Panc1 (cell line): ENCODE data around the gene RFX1. TPM values are rescaled to one million over a fixed set of nuclear protein-coding genes. Genes with fewer than 3 reads are reported as not detected.
"Not testable (repeated sequence)": the region's sequence is repeated elsewhere in the genome, so short reads cannot be mapped to it uniquely, and the experiment has no call there.

ENCODE experiments used
- ATAC-seq: fragments of 200-7000 bp; cut with Tn5 transposase; 2 replicates; pipeline ENCODE4 v1.9.1; 2020; ENCODE audit warnings: mild to moderate bottlenecking, moderate library complexity
- BruUV-seq: library from RNA; stranded (reverse); fragments of 400-500 nt; replicated peaks from 2 replicates; lab custom pipeline; 2021; lab: Mats Ljungman, UMichigan
- CTCF ChIA-PET: fragments of 300-600 bp; sonication (Branson Sonifier 250); formaldehyde crosslinking; loops from one replicate; lab custom pipeline; 2022; ENCODE audit warnings: antibody characterized with exemption; lab: Charles Lee
- POLR2A ChIA-PET: fragments of 300-600 bp; sonication (Branson Sonifier 250); formaldehyde crosslinking; loops from one replicate; lab custom pipeline; 2022; ENCODE audit warnings: antibody characterized with exemption; lab: Charles Lee
- DNase-seq: peaks from one replicate; pipeline ENCODE4 v3.0.0-alpha.2; 2010; ENCODE audit warnings: low read depth, low spot score
- H3K27ac ChIP-seq: 2 replicates; pipeline ENCODE4 v1.5.1; 2011; ENCODE audit warnings: mild to moderate bottlenecking, low read length, inconsistent platforms
- H3K27me3 ChIP-seq: fragments of 200-500 bp; sonication (Bioruptor generic); 2 replicates; pipeline ENCODE4 v1.6.0; 2014; ENCODE audit warnings: low read length, inconsistent platforms; ENCODE audit not compliant: control insufficient read depth, insufficient read depth
- H3K36me3 ChIP-seq: fragments of 200-500 bp; sonication (Bioruptor generic); 2 replicates; pipeline ENCODE4 v1.5.1; 2014; ENCODE audit warnings: inconsistent platforms, mild to moderate bottlenecking, low read length, moderate library complexity; ENCODE audit not compliant: control insufficient read depth, insufficient read depth
- H3K4me1 ChIP-seq: 2 replicates; pipeline ENCODE4 v1.5.1; 2011; ENCODE audit warnings: inconsistent platforms, mild to moderate bottlenecking, low read length, moderate library complexity; ENCODE audit not compliant: control insufficient read depth, insufficient read depth
- H3K4me3 ChIP-seq, 2 experiments: 2 replicates each; pipeline ENCODE4 v1.5.1; 2011 to 2012; ENCODE audit warnings: low read depth in 2 of 2, low read length in 2 of 2, mild to moderate bottlenecking in 2 of 2, inconsistent platforms in 1 of 2, moderate library complexity in 1 of 2
- H3K9me3 ChIP-seq: fragments of 200-500 bp; sonication (Bioruptor generic); 2 replicates; pipeline ENCODE4 v1.5.1; 2014; ENCODE audit warnings: low read depth, mild to moderate bottlenecking, inconsistent platforms, low read length, moderate library complexity; ENCODE audit not compliant: control insufficient read depth, insufficient read depth
- SIN3A ChIP-seq: IDR thresholded peaks from 2 replicates; pipeline ENCODE4 v1.6.1; 2012; ENCODE audit warnings: low read depth, mild to moderate bottlenecking, low read length, moderate library complexity, borderline replicate concordance; ENCODE audit not compliant: insufficient read depth
- TCF7L2 ChIP-seq: IDR thresholded peaks from 2 replicates; pipeline ENCODE4 v1.6.1; 2011; ENCODE audit warnings: mild to moderate bottlenecking, low read depth, low read length, inconsistent platforms
- in situ Hi-C: cut with HindIII; loops from 2 replicates; pipeline ENCODE4 v1.10.0; 2016; ENCODE audit warnings: low sequenced_read_pairs, low pct_unique_long_range_greater_than_20kb
- intact Hi-C: fragments of 100-400 bp; cut with micrococcal nuclease; formaldehyde crosslinking; loops from one replicate; pipeline ENCODE4 v1.10.0; 2022; ENCODE audit not compliant: unreplicated experiment
- total RNA-seq: library from RNA; stranded (reverse); gene quantifications from one replicate; pipeline ENCODE4 v1.2.1, GENCODE V29; 2021; ENCODE audit not compliant: unreplicated experiment
- TF ChIP-seq, protein P1 (sequence below): fragments of 450-650 bp; IDR thresholded peaks from 2 replicates; pipeline ENCODE4 v1.5.1; 2017; ENCODE audit warnings: mild to moderate bottlenecking

Gene RFX1
- total RNA-seq, 1 experiment from 2014 or later: 15.2 TPM

- Histone ChIP-seq H3K4me1 (no peaks in the 10 kb centered on the region), H3K9me3 (no peaks in the 10 kb centered on the region), H3K27ac (no peak overlapping the region), H3K27me3 (no peaks in the 10 kb centered on the region), H3K4me3 (no peak overlapping the region), H3K36me3 (no peaks in the 10 kb centered on the region)
- in situ Hi-C loops: no loop called here
- ChIA-PET POLR2A (interaction anchor here (0.6 to 0.7 kb wide), 3 partner anchors 64 to 168 kb away, joined by 6 to 11 read pairs (median 7); a partner anchor contains a TSS), CTCF (interaction anchor here (0.5 to 0.7 kb wide), 4 partner anchors 101 to 351 kb away, joined by 3 to 9 read pairs (median 7); no protein-coding TSS in a partner anchor)
- no peak for TF ChIP-seq SIN3A
- TF ChIP-seq, protein P1, sequence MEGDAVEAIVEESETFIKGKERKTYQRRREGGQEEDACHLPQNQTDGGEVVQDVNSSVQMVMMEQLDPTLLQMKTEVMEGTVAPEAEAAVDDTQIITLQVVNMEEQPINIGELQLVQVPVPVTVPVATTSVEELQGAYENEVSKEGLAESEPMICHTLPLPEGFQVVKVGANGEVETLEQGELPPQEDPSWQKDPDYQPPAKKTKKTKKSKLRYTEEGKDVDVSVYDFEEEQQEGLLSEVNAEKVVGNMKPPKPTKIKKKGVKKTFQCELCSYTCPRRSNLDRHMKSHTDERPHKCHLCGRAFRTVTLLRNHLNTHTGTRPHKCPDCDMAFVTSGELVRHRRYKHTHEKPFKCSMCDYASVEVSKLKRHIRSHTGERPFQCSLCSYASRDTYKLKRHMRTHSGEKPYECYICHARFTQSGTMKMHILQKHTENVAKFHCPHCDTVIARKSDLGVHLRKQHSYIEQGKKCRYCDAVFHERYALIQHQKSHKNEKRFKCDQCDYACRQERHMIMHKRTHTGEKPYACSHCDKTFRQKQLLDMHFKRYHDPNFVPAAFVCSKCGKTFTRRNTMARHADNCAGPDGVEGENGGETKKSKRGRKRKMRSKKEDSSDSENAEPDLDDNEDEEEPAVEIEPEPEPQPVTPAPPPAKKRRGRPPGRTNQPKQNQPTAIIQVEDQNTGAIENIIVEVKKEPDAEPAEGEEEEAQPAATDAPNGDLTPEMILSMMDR: peak; percentile 92
- no peak for TF ChIP-seq TCF7L2
- intact Hi-C loops: no loop called here
- no TSS peak for BruUV-seq
- DNase-seq (no peak), ATAC-seq (peak; percentile 84)
Measured at GRCh38 chr19:14048443-14049153, 42.5 kb upstream of the RFX1 start.

GRCh38 chr19:14047866-14048265, 41.7 kb upstream of the RFX1 start:
- in situ Hi-C loops, intact Hi-C loops, H3K27ac ChIP-seq, DNase-seq, H3K27me3 ChIP-seq, H3K4me1 ChIP-seq, H3K36me3 ChIP-seq, BruUV-seq, ATAC-seq, H3K4me3 ChIP-seq, H3K9me3 ChIP-seq: not testable (repeated sequence)
- ChIA-PET POLR2A (interaction anchor here (0.6 kb wide), 1 partner anchor 167 kb away, joined by 7 read pairs; no protein-coding TSS in a partner anchor), CTCF (interaction anchor here (0.5 to 0.7 kb wide), 3 partner anchors 101 to 190 kb away, joined by 3 to 9 read pairs (median 8); no protein-coding TSS in a partner anchor)

DNA sequence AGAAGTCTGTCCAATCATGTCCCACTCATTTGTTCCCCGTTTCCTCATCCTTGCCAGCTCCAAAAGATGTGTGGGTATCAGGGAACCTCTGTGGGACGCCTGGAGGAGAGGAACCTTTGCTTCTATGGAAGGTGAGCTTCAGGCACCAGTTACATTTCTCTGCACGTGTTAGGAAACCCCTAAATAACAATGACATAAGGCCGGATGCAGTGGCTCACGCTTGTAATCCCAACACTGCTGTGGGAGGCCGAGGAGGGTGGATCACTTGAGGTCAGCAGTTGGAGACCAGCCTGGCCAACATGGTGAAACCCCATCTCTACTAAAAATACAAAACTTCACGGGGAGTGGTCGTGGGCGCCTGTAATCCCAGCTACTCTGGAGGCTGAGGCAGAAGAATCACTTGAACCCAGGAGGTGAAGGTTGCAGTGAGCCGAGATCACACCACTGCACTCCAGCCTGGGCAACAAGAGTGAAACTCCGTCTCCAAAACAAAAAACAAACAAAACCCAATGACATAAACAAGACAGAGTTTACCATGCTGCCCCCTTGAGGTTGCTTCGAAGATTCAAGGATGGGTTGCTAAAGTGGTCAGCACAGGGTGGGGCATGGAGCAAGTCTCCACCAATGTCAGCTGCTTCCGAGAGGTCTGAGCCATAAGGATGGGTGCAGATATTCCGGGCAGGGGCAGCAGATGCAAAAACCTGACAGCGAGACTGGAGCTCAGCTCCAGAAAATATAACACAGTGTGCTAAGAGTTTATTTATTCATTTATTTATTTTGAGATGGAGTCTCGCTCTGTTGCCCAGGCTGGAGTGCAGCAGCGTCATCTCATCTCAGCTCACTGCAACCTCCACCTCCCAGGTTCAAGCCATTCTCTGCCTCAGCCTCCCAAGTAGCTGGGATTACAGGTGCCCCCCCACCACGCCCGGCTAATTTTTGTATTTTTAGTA, 36.8 kb upstream of the RFX1 start:
- TF ChIP-seq, protein P1: peak; percentile 76
- CTCF ChIA-PET: interaction anchor here (0.5 to 1.5 kb wide), 3 partner anchors 10 to 18 kb away, joined by 6 to 9 read pairs (median 9); partner anchors contain the start of gene IL27RA
- H3K36me3 ChIP-seq, H3K4me1 ChIP-seq, DNase-seq, BruUV-seq, in situ Hi-C loops, H3K27me3 ChIP-seq, POLR2A ChIA-PET, intact Hi-C loops, H3K27ac ChIP-seq, H3K4me3 ChIP-seq, H3K9me3 ChIP-seq: not testable (repeated sequence)
- peak; percentile 90 for ATAC-seq
